PC-3 (cell line): Measurements from ENCODE around the gene EFHC1. TPM values are rescaled to one million over a fixed set of nuclear protein-coding genes. Genes with fewer than 3 reads are reported as not detected.

ENCODE experiments used
- ATAC-seq: fragments of 200-7000 bp; cut with Tn5 transposase; 2 replicates; pipeline ENCODE4 v1.9.1; 2020; ENCODE audit warnings: mild to moderate bottlenecking, moderate library complexity
- BruUV-seq: library from RNA; stranded (reverse); fragments of 400-500 nt; replicated peaks from 2 replicates; lab custom pipeline; 2021; lab: Mats Ljungman, UMichigan
- CTCF ChIA-PET: fragments of 300-600 bp; sonication (Branson Sonifier 250); formaldehyde crosslinking; loops from one replicate; lab custom pipeline; 2022; ENCODE audit warnings: antibody characterized with exemption; lab: Charles Lee
- POLR2A ChIA-PET: fragments of 300-600 bp; sonication (Branson Sonifier 250); formaldehyde crosslinking; loops from one replicate; lab custom pipeline; 2022; ENCODE audit warnings: antibody characterized with exemption; ENCODE audit not compliant: unreplicated experiment; lab: Charles Lee
- DNase-seq: peaks from one replicate; pipeline ENCODE4 v3.0.0-alpha.2; 2015
- H2AFZ ChIP-seq: fragments of 300-600 bp; sonication (generic); 2 replicates; pipeline ENCODE4 v1.6.0; 2016; ENCODE audit warnings: antibody characterized with exemption, low read length
- H3F3A ChIP-seq: fragments of 300-600 bp; sonication (generic); one replicate; pipeline ENCODE4 v1.6.0; 2017; ENCODE audit warnings: antibody characterized with exemption, low read length, control low read depth, mild to moderate bottlenecking; ENCODE audit not compliant: unreplicated experiment
- H3K27ac ChIP-seq: fragments of 300-600 bp; sonication (generic); 2 replicates; pipeline ENCODE4 v1.5.1; 2016; ENCODE audit warnings: mild to moderate bottlenecking, low read length
- H3K27me3 ChIP-seq: fragments of 300-600 bp; sonication (generic); 2 replicates; pipeline ENCODE4 v1.6.1; 2016; ENCODE audit warnings: low read length, mixed read lengths
- H3K36me3 ChIP-seq: fragments of 300-600 bp; sonication (generic); 2 replicates; pipeline ENCODE4 v1.6.1; 2016; ENCODE audit warnings: low read depth, mixed run types, low read length, mixed read lengths
- H3K4me1 ChIP-seq: fragments of 300-600 bp; sonication (generic); 2 replicates; pipeline ENCODE4 v1.5.1; 2016; ENCODE audit warnings: low read length; ENCODE audit not compliant: insufficient read depth
- H3K4me2 ChIP-seq: fragments of 300-600 bp; sonication (generic); 2 replicates; pipeline ENCODE4 v1.6.0; 2016; ENCODE audit warnings: low read length
- H3K4me3 ChIP-seq: fragments of 300-600 bp; sonication (generic); 2 replicates; pipeline ENCODE4 v1.5.1; 2016; ENCODE audit warnings: mild to moderate bottlenecking, low read length, mixed read lengths
- H3K79me2 ChIP-seq: fragments of 300-600 bp; sonication (generic); 2 replicates; pipeline ENCODE4 v1.6.1; 2017; ENCODE audit warnings: low read length, mixed read lengths
- H3K9ac ChIP-seq: fragments of 300-600 bp; sonication (generic); 2 replicates; pipeline ENCODE4 v1.6.0; 2016; ENCODE audit warnings: mild to moderate bottlenecking, low read length
- H3K9me2 ChIP-seq: fragments of 300-600 bp; sonication (generic); replicated peaks from 2 replicates; pipeline ENCODE4 v1.6.1; 2016; ENCODE audit warnings: mixed run types, low read length, mixed read lengths
- H3K9me3 ChIP-seq: fragments of 300-600 bp; sonication (generic); 2 replicates; pipeline ENCODE4 v1.6.1; 2016; ENCODE audit warnings: low read length, mixed read lengths
- H4K20me1 ChIP-seq: fragments of 300-600 bp; sonication (generic); 2 replicates; pipeline ENCODE4 v1.6.1; 2016; ENCODE audit warnings: low read length, mixed read lengths
- CTCF ChIP-seq: fragments of 300-600 bp; sonication (generic); conservative IDR thresholded peaks from 2 replicates; pipeline ENCODE4 v1.5.1; 2017; ENCODE audit warnings: antibody characterized with exemption, low read depth, mild to moderate bottlenecking, low read length
- EZH2 ChIP-seq: fragments of 300-600 bp; sonication (generic); IDR thresholded peaks from one replicate; pipeline ENCODE4 v1.6.1; 2017; ENCODE audit warnings: antibody characterized with exemption, mild to moderate bottlenecking, low read length; ENCODE audit not compliant: unreplicated experiment
- EZH2phosphoT487 ChIP-seq: fragments of 300-600 bp; sonication (generic); IDR thresholded peaks from 2 replicates; pipeline ENCODE4 v1.6.1; 2018; ENCODE audit warnings: mild to moderate bottlenecking, antibody characterized with exemption, low read length, borderline replicate concordance
- intact Hi-C: fragments of 100-400 bp; cut with micrococcal nuclease; formaldehyde crosslinking; loops from 2 replicates; pipeline ENCODE4 v1.9.0; 2023
- total RNA-seq: library from RNA; depleted of rRNA; stranded (reverse); fragments of >200 nt; gene quantifications from 2 replicates; pipeline ENCODE4 v1.2.3, GENCODE V29; 2014

The EFHC1 gene
- total RNA-seq, 1 experiment from 2014 or later: 22.4 TPM

DNA sequence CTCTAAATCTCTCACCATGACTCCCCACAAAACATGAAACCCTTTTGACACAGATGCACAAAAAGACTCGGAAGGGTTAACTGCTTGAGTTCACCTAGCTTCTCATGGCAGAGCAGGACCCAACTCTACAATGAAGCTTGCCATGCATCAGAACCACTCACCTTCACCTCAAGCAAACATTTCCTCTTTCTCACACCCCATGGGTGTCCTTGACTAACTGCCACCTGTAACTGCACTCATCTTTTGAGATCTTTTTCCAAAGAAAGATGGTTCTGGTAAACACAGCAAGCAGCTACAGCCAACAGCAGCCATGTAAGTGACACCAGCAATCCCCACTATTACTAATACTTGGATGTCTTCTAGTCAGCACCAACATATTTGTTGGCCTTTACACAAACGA lies 76.5 kb downstream of the EFHC1 start:
- Histone ChIP-seq H3F3A (no peaks in the 10 kb centered on the region), H3K27ac (no peak overlapping the region), H3K79me2 (no peaks in the 10 kb centered on the region), H3K36me3 (no peaks in the 10 kb centered on the region), H4K20me1 (no peaks in the 10 kb centered on the region), H3K9me2 (no peaks in the 10 kb centered on the region), H3K9me3 (no peaks in the 10 kb centered on the region), H3K4me1 (no peaks in the 10 kb centered on the region), H3K4me2 (no peak overlapping the region), H3K27me3 (no peaks in the 10 kb centered on the region), H2AFZ (no peak overlapping the region), H3K9ac (no peak overlapping the region), H3K4me3 (no peak overlapping the region)
- TF ChIP-seq EZH2phosphoT487 (no peak), EZH2 (no peak), CTCF (no peak)
- no peak for ATAC-seq
- DNase-seq: no peak
- ChIA-PET POLR2A (no interaction called here), CTCF (no interaction called here)
- intact Hi-C loops: no loop called here
- no TSS peak for BruUV-seq

GRCh38 chr6:52497652-52498408 lies 77.7 kb downstream of the EFHC1 start:
- no peaks in the 10 kb centered on the region for H3K79me2 ChIP-seq
- H3K36me3 ChIP-seq: peaks cover 9% of the 10 kb centered on the region; the same call in 1 of the 2 replicates
- ATAC-seq (no peak), DNase-seq (no peak)
- no peak overlapping the region for H2AFZ ChIP-seq
- H3K9me3 ChIP-seq: no peaks in the 10 kb centered on the region
- TF ChIP-seq CTCF (no peak), EZH2 (no peak), EZH2phosphoT487 (no peak)
- H3K9me2 ChIP-seq: no peaks in the 10 kb centered on the region
- POLR2A ChIA-PET: no interaction called here
- no peak overlapping the region for H3K4me3 ChIP-seq
- BruUV-seq: TSS peak; percentile 4
- intact Hi-C loops: no loop called here
- no peaks in the 10 kb centered on the region for H4K20me1 ChIP-seq
- H3K4me2 ChIP-seq: no peak overlapping the region
- no peak overlapping the region for H3K27ac ChIP-seq
- no peaks in the 10 kb centered on the region for H3F3A ChIP-seq
- peaks cover 7% of the 10 kb centered on the region for H3K4me1 ChIP-seq
- CTCF ChIA-PET: no interaction called here
- H3K27me3 ChIP-seq: no peaks in the 10 kb centered on the region
- H3K9ac ChIP-seq: no peak overlapping the region

DNA sequence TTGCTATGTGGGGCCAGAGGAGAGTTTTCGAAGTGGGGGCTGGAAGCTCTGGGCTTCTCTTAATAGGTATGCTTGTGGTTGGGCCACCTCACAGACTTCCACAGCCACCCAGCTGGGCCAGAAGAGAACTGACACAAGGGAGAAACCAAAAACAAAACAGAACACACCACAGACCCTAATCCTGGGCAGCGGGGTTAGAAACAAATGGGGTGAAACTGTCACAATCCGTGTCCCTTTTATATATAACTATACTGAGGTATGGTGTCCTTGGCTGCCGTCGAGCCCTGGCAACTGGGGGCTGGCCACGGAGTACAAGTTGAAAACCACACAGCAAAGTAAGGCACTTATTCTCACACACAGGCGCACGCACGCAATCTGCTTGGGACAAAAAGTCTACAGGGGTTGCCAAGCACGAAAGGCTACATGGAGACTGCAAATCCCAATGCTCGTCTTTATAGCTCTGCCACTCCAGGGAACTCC lies 78.4 kb downstream of the EFHC1 start:
- intact Hi-C loops: no loop called here
- ATAC-seq: no peak
- DNase-seq: no peak
- no peaks in the 10 kb centered on the region for H3K9me2 ChIP-seq
- H3K4me3 ChIP-seq: no peak overlapping the region
- ChIA-PET CTCF (no interaction called here), POLR2A (no interaction called here)
- peaks cover 15% of the 10 kb centered on the region for H3K4me1 ChIP-seq
- H3K27ac ChIP-seq: no peak overlapping the region
- no peak overlapping the region for H2AFZ ChIP-seq
- no peak overlapping the region for H3K9ac ChIP-seq
- H3F3A ChIP-seq: no peaks in the 10 kb centered on the region
- TF ChIP-seq CTCF (no peak), EZH2phosphoT487 (no peak), EZH2 (no peak)
- no peaks in the 10 kb centered on the region for H3K9me3 ChIP-seq
- H3K27me3 ChIP-seq: no peaks in the 10 kb centered on the region
- no TSS peak for BruUV-seq
- H3K4me2 ChIP-seq: no peak overlapping the region
- peaks cover 9% of the 10 kb centered on the region; the same call in 1 of the 2 replicates for H3K36me3 ChIP-seq
- H4K20me1 ChIP-seq: no peaks in the 10 kb centered on the region
- H3K79me2 ChIP-seq: no peaks in the 10 kb centered on the region
